NCI-H1417 (cell line): Measurements from ENCODE around the gene FRYL.
"Not testable (repeated sequence)": the region's sequence is repeated elsewhere in the genome, so short reads cannot be mapped to it uniquely, and the experiment has no call there.

Experiments
- DNase-seq, 3 experiments: peaks; one replicate each; lab custom pipeline; 2025; lab: John Stamatoyannopoulos, UW

FRYL gene

GRCh38 chr4:48698029-48698971 lies 81.8 kb downstream of the FRYL start:
- DNase-seq = no peak

- DNase-seq = not testable (repeated sequence)
Measured at GRCh38 chr4:48697516-48697915, 82.6 kb downstream of the FRYL start.

- DNase-seq = no peak
Measured at GRCh38 chr4:48694824-48695223, 85.3 kb downstream of the FRYL start.

GRCh38 chr4:48693856-48694574 lies 86.1 kb downstream of the FRYL start:
- no peak for DNase-seq

- no peak for DNase-seq
Measured at GRCh38 chr4:48692897-48693296, 87.2 kb downstream of the FRYL start.

- no peak for DNase-seq
Measured at GRCh38 chr4:48692044-48692443, 88.0 kb downstream of the FRYL start.

- DNase-seq = no peak
Measured at GRCh38 chr4:48688953-48689352, 91.1 kb downstream of the FRYL start.

GRCh38 chr4:48687313-48688051 lies 92.6 kb downstream of the FRYL start:
- DNase-seq = no peak

GRCh38 chr4:48686369-48686768 lies 93.7 kb downstream of the FRYL start:
- no peak for DNase-seq

- DNase-seq = peak in 1 of 3 experiments; percentile 19
Measured at GRCh38 chr4:48683784-48684666, 96.1 kb downstream of the FRYL start.

GRCh38 chr4:48682870-48683269 lies 97.2 kb downstream of the FRYL start:
- not testable (repeated sequence) for DNase-seq

GRCh38 chr4:48681856-48682255 lies 98.2 kb downstream of the FRYL start:
- DNase-seq = peak in 1 of 3 experiments; percentile 3

GRCh38 chr4:48680848-48681568 lies 99.1 kb downstream of the FRYL start:
- DNase-seq = no peak

GRCh38 chr4:48673537-48673936 lies 106.5 kb downstream of the FRYL start:
- DNase-seq = no peak

- no peak for DNase-seq
Measured at GRCh38 chr4:48670587-48670986, 109.5 kb downstream of the FRYL start.

- DNase-seq = peak in 1 of 3 experiments; percentile 17
Measured at GRCh38 chr4:48669086-48669485, 111.0 kb downstream of the FRYL start.

GRCh38 chr4:48668254-48669017 lies 111.6 kb downstream of the FRYL start:
- DNase-seq = peak in 1 of 3 experiments; percentile 37

- DNase-seq = no peak
Measured at GRCh38 chr4:48667148-48667547, 112.9 kb downstream of the FRYL start.

GRCh38 chr4:48665555-48666186 lies 114.4 kb downstream of the FRYL start:
- DNase-seq = no peak
